Coronary artery (tissue), 2 donors: ENCODE measurements around the gene NTM.

Experiments used
- DNase-seq: peaks from one replicate; pipeline ENCODE4 v3.0.0-alpha.2; 2017; ENCODE audit warnings: low spot score
- H3K27ac ChIP-seq, 2 donors: fragments of 200-600 bp; sonication (generic); one replicate each; pipeline ENCODE4 v1.5.1; 2016 to 2019
- H3K4me3 ChIP-seq: fragments of 200-600 bp; sonication (generic); 2 replicates; pipeline ENCODE4 v1.5.1; 2016; ENCODE audit warnings: mild to moderate bottlenecking, moderate library complexity
- TF ChIP-seq, protein P1 (sequence below): fragments of 200-600 bp; sonication (generic); IDR thresholded peaks from one replicate; pipeline ENCODE4 v1.5.1; 2019; ENCODE audit warnings: antibody characterized with exemption

The NTM gene

DNA sequence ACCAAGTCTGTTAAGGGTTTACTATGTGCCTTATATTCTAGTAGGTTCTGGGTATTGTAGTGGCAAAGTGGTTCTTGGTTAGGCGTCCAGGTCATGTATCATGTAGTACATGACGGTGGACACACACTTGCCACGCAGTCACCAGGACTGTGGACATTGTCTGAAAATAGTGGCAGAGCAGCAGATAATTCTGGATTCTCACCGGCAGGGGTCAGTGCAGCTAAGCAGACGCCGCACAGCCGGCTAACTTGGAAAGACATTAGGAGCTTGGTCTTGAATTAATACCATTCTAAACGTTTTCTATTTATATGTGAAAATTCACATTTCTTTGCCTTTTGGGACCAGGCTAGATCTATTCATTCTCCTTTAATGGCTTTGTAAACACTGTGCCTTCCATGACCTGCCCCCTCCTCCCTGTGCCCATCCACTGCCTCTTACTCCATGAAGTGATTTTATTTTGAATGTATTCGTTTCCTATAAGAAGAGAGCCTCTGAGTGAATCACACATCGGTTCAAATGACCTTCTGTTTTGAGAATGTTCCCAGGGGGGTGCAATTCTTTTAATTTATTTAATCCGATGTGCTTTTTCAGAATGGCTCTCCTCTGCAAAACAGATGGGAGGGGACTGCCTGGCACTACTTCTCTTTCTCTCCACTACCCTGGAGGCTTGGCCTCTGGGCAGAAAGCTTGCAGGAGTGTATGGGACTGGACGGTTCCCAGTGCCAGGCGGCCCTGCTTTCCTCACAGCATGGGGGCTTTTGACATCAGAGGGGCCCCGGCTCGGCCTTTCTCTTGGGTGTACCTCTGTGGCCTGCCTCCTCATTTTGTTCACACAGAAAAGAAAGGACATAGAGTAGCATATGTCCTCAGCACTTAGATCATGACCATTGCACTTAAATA lies 378.0 kb downstream of the NTM start:
- TF ChIP-seq, protein P1, sequence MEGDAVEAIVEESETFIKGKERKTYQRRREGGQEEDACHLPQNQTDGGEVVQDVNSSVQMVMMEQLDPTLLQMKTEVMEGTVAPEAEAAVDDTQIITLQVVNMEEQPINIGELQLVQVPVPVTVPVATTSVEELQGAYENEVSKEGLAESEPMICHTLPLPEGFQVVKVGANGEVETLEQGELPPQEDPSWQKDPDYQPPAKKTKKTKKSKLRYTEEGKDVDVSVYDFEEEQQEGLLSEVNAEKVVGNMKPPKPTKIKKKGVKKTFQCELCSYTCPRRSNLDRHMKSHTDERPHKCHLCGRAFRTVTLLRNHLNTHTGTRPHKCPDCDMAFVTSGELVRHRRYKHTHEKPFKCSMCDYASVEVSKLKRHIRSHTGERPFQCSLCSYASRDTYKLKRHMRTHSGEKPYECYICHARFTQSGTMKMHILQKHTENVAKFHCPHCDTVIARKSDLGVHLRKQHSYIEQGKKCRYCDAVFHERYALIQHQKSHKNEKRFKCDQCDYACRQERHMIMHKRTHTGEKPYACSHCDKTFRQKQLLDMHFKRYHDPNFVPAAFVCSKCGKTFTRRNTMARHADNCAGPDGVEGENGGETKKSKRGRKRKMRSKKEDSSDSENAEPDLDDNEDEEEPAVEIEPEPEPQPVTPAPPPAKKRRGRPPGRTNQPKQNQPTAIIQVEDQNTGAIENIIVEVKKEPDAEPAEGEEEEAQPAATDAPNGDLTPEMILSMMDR, result peak; percentile 47
- H3K27ac ChIP-seq, result no peak overlapping the region
- H3K4me3 ChIP-seq, result no peak overlapping the region
- peak; percentile 31 for DNase-seq

DNA sequence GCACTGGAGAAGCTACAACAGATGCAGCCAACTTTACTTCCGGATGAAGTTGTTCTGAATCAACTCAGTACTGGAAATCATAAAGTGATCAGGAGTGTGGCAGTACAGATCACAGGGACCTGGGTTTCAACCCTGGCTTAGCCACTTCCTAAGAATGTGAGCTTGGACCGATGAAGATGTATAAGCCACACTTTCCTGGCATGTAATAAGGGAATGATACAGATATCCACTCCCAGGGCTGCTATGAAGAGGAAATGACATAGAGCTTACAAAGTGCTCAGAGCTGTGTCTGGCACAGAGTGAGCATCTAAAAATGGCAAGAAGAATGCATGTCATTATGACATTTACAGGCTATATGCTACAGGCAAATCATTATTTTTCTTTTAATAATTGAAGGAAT lies 378.7 kb downstream of the NTM start:
- Histone ChIP-seq H3K27ac (no peak overlapping the region), H3K4me3 (no peak overlapping the region)
- DNase-seq, result peak; percentile 7
- TF ChIP-seq, protein P1, result no peak

DNA sequence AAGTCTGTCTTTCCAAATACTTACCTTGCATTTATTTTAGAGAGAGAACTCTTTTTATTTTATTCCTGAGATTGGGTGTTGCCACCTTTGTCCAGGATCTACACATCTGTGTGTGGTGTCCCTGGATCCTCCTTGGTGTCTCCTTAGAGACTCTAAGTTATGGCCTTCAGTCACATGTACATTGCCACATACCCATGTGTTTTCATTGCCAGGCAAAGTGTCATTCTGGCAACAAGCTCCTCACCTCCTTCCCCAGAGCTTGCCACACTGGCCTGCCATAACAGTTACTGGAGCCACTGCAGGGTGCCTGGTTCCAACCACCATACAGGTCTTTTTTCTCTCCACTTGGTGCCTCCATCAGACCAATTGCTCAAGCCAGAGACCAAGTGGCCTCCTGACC lies 379.7 kb downstream of the NTM start:
- DNase-seq, result no peak
- TF ChIP-seq, protein P1, result no peak
- H3K27ac ChIP-seq, result no peak overlapping the region
- H3K4me3 ChIP-seq, result no peak overlapping the region

DNA sequence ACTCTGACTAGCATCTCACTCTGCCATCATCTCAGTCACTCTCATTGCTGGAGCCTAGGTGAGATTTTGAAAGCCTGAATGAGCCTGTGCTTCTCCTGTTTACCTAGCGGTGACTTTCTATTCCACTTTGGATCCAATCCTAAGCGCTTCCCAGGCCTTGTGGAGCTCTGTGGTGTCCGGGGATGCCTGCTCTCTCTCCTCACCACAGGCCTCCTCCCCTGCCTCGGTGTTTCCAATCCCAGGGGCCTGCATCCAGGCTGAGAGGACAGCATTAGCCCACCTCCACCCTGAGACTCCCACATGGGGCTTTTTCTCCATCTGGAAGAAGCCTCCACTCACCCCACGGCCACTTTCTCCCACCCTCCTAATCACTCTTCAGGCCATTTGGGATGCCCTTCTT lies 380.3 kb downstream of the NTM start:
- Histone ChIP-seq H3K27ac (no peak overlapping the region), H3K4me3 (no peak overlapping the region)
- TF ChIP-seq, protein P1, result no peak
- DNase-seq, result no peak

DNA sequence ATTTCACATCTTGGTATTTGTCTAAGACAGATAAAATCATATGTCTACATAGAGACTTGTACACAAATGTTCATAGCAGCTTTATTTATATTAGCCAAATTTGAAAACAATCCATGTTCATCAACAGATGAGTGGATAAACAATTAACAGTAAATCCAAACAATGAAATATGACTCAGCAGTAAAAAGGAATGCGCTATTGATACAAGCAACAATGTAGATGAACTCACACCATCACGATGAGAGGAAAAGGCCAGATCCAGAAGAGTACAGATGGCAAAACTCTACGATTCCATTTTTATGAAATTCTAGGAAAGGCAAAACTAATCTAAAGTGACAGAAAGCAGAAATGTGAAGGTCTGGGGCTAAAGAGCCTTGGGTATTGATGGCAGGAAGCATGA lies 384.3 kb downstream of the NTM start:
- H3K27ac ChIP-seq, result no peak overlapping the region
- no peak for DNase-seq
- H3K4me3 ChIP-seq, result no peak overlapping the region
- TF ChIP-seq, protein P1, result no peak

DNA sequence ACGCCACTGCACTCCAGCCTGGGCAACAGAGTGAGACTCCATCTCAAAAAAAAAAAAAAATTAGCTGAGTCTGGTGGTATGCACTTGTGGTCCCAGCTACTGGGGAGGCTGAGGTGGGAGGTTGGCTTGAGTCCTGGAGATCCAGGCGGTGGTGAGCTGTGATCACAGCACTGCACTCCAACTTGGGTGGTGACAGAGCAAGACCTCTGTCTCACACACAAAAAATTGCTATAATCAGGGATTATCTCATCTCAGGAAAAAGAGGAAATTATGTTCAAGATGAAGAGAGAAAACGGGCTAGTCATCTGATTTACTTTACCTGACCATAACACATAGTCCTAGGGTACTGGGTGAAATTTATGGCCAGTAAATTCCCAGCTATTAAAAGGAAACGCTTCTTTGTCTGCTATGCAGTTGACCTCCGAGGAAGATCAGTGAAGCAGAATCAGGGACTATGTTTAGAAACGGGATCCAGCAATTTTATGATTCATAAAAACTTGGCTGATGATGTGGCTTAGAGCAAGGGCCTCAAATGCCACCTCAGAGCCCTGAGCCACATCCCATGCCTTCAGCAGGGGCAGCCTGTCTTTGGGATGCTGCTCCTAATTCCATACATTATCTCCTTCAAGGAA lies 386.2 kb downstream of the NTM start:
- Histone ChIP-seq H3K27ac (no peak overlapping the region), H3K4me3 (no peak overlapping the region)
- no peak for DNase-seq
- TF ChIP-seq, protein P1, result no peak

DNA sequence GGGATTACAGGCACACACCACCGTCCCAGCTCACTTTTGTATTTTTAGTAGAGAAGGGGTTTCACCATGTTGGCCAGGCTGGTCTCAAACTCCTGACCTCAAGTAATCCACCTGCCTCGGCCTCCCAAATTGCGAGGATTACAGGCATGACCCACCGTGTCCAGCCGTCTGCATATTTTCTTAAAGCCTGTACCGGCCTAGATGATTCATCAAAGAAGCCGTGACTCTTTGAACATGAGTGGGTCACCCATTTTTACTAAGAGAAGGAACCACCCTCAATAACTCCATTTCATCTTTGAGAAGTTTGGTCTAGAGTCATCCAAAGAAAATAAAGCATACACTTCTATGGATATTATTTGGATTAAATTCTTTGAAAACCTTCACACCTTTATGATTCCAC lies 388.3 kb downstream of the NTM start:
- Histone ChIP-seq H3K27ac (no peak overlapping the region), H3K4me3 (no peak overlapping the region)
- TF ChIP-seq, protein P1, result no peak
- no peak for DNase-seq
